NCI-H460 (cell line): Measurements from ENCODE around the gene ZNF774. TPM values are rescaled to one million over a fixed set of nuclear protein-coding genes. Genes with fewer than 3 reads are reported as not detected.
"Not testable (repeated sequence)": the region's sequence is repeated elsewhere in the genome, so short reads cannot be mapped to it uniquely, and the experiment has no call there.

Experiments used
- DNase-seq: peaks from one replicate; pipeline ENCODE4 v3.0.0-alpha.2; 2016; ENCODE audit warnings: low read depth; ENCODE audit errors: extremely low read depth
- polyA plus RNA-seq: library from polyadenylated mRNA; depleted of rRNA; stranded (reverse); fragments of >200 nt; gene quantifications from 2 replicates; pipeline ENCODE4 v1.2.3, GENCODE V29; 2014; cell fraction: nucleus; rRNA removed
- total RNA-seq: library from RNA; depleted of rRNA; stranded (reverse); fragments of >200 nt; shearing (Covaris generic); gene quantifications from 2 replicates; pipeline ENCODE4 v1.2.3, GENCODE V29; 2014; rRNA removed

The ZNF774 gene
- total RNA-seq = 0.69 and 1.5 TPM in 2 replicates
- polyA plus RNA-seq = 0.47 and 1.0 TPM in 2 replicates

DNA sequence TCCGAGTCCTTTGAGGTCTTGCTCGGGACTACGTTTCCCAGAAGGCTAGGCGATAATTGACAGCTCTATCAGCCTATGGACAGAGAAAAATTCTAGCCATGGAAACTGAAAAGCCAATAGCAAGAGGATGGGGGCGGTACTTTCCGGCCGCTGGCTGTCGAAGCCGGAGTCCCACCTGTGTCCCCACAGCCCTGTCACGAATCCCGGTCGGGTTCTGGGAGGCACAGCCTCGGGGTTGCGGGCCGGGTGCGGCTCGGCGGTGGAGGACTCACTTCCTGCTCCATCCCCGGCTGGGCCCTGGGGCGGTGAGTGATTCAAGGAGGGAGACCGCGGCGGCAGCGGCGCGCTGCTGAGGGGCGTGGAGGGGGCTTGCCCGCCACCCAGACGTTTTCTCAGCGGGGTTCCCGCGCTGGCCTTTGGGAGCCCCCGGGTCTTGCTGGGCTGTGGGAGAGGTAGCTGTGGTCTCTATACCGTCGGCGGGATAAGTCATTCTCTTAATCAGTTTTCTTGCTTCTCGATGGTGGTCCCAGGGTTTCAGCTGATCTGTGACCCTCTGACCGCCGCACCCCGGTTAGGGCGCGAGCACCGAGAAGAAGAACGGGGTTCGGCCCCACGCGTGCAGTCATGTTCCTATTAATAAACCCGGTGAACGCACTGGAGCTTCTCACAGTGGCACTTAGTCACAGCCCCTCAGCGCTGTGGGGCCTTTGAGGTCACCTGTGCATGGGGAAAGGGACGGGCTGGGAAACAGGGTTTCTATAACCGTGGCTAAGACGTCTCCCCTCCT is at the start of gene ZNF774:
Gene ZNF774 (plus strand): TSS at position 178 of the 787 bp plus-strand sequence. CDS start 2,377 bp downstream, outside the sequence.
- peak; percentile 96 for DNase-seq

DNA sequence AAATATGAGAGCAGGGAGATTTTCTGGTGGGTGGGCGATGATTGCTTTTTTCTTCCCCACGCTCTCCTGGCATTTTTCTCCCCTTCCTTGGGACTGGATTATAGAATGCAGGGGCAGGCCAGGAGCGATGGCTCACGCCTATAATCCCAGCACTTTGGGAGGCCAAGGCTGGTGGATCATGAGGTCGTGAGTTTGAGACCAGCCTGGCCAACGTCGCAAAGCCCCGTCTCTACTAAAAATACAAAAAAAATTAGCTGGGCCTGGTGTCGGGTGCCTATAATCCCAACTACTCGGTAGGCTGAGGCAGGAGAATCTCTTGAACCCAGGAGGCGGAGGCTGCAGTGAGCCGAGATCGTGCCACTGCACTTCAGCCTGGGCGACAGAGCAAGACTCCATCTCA is 46.7 kb upstream of the ZNF774 start:
- not testable (repeated sequence) for DNase-seq

DNA sequence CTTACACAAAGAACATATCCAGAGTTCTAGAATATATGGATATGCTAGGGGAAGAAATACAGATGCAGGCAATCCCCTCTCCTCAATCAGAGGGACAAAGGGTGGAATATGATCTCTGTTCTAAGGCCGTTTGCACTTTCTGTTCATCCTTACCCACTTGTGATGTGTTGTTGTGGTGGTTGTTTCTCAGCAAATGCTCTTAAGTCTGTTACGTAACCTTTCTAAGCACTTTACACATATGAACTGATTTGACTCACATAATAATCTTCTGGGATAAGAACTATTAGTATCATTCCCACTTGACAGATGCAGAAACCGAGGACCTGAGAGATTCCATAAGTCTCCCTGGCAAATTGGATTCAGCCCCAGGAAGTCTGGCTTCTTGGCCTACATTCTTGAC is 46.2 kb upstream of the ZNF774 start:
- DNase-seq = no peak

DNA sequence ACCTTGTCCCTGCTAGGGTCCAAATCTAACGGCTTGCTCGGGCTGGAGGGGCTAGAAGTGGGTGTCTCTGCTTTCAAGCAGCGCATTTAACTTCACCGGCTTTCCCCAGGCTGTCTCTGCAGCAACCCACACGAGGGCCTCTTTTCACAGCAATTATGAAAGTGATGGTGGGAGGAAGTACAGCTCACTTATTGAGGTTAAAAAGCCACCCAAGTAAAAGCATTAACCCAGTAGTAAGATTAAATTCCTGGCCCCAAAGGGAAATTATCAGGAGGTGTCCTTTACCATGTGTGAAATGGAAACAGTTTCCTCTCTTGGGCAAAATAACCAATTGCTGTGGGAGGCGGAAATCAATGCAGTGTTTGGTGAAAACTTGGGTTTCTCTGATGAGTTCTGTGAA is 45.5 kb upstream of the ZNF774 start:
- DNase-seq = no peak

DNA sequence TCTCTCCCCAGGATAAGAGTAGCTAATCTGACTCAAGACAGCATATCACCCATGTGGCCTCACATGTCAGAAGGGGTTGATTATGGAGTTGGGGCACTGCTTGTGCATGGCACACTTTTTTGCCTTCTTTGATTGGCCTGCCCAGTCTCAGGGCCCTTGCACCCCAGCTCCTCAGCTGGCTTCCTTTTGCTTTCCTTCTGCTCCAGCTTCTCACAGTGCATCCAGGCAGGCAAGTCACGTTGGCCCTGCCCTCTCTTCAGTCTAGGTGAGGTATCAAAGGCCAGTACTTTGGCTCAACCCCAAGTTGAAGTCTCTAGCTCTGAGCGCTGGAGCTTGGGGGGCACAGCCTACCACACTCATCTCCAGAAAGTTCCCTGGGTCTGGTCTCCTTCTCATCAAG is 44.4 kb upstream of the ZNF774 start:
- no peak for DNase-seq

DNA sequence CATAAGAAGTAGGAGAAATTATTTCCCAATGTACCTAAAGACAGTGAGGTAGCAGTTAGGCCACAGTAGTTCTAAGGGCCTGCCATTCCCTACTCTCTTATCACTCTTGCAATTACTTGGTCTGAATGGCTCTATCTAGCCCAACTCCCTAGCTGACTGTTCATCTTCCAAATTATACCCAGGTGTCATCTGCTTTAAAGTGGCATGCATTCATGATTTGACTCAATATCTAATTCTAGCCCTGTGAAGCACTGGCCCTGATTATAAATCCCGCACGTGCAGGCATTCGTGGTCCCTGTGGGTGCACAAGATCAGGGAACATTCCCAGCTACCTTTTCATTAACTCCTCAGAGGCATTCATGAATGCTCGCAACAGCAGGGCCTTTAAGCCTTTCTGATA is 43.1 kb upstream of the ZNF774 start:
- DNase-seq = no peak

DNA sequence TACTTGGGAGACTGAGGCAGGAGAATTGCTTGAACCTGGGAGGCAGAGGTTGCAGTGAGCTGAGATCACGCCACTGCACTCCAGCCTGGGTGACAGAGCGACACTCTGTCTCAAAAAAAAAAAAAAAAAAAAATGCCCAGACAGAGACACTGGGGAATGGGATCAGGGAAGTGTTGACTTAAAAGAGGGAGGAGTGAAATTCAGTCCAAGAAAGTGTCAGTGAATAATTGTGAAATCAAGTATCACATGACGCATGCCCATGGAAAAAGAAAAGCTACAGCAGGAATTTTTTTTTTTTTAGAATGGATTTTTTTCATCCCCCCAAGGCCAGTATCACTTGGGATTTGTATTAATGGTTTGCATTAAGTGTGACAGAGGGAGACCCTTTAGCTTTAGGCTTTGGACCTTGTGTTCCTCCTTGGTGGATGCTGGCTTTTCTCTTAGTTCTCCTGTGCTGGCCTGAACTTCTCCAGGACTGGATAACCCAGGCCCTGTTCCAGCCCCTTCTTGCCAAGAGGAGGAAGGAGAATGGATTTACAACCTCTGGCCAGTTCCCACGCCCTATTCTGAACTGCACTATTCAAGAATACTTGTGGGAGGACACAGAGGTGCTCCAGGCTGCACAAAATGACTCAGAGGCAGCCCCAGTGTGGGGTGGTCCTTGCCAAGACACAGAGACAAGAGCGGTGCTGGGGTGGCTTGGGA is 36.7 kb upstream of the ZNF774 start:
- peak; percentile 9 for DNase-seq

DNA sequence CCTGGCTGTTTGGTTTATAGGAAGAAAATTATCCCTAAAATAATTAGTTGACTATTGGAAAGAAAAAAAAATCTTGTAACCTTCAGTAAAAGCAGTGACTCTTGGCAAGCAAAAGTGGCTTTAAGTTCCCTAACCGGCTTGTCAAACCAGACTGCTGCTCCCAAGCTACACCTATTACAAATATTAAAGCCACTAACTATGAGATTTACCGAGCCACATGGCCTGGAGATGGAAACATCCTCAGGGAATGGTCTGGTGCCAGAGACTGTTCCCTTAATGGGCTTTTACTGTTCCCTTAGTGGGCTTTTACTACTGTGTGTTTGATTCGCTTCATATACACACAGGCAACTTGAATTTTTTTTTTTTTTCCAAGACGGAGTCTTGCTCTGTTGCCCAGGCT is 35.9 kb upstream of the ZNF774 start:
- DNase-seq = no peak

DNA sequence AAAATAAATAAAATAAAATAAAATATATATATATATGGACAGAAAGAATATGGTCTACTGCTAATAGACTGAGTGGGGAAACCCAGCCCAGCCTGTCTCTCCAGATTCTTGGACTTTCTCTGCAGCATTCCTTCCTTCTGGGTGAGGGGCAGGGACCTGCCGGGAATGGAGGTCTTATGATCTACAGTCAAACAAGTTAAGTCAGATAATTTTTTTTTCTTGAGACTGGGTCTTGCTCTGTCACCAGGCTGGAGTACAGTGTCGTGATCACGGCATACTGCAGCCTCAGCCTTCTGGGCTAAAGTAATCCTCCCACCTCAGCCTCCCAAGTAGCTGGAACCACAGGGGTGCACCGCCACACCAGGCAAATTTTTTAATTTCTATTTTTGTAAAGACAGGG is 33.5 kb upstream of the ZNF774 start:
- DNase-seq = no peak

DNA sequence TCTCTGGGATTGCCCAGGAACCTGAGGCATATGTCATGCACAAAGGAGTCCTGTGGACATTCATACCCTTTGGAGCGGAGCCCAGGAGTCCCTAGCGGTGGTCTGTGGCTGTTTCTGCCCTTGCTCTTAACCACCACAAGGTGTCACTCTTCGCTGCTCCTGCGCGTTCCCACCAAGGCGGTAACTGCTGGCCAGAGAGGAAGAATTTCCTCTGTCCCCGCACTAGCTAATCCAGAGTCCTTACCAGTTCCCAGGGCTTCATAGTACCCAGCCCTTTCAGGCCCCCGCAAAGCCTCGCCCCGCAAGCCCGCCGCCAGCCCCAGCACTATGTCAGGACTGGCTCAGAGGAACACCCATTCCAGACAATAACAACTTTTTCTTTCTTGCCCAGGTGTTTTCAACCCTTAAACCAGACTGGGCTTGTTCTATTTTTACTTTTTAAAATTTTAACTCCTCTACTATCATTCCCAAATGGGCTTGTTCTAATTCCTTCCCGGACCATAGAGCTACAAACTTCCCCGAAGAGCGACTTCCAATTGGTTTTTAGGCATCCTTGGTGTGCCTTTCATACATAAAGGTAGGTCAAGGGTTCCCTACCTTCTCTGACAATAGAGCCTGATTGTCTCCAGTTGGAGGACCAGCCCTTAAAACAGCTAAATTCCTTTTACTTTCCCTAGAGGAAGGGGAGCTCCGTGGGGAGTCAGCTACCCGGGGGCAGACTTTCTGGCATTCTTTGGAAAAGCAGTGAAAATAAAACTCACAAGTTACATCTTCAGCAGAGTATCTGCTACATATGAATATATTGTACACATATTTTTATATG is 31.8 kb upstream of the ZNF774 start:
- DNase-seq = peak; percentile 84

DNA sequence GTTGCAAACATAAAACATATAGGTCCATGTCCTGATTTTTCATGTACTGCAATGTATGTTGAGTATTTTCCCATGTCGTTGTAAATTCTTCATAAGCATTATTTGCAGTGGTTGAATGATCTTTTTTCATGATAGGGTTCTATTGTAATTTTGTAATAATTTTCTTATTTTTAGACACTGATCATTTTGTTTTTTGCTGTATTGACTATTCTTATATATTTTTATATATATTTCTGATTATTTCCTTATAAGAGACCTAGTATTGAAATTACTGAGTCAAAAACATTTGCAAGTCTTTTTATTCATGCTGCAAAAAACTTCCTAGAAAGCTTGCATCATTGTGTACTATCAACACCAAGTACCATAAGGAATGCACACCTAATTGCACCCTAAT is 31.2 kb upstream of the ZNF774 start:
- DNase-seq = no peak

DNA sequence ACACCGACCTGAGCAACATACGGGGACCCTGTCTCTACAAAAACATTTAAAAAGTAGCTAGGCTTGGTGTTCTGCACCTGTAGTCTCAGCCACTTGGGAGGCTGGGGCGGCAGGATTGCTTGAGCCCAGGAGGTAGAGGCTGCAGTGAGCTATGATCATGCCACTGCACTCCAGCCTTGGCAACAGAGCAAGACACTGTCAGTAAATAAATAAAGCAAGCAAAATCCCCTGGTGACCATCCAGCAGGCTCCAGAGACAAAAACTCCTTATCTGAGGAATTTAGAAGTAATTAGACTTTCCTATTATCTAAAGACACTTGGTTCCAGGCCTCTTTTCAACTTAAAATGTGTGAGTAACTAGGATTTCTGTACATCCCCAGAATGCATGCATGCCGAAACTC is 29.5 kb upstream of the ZNF774 start:
- DNase-seq = no peak

DNA sequence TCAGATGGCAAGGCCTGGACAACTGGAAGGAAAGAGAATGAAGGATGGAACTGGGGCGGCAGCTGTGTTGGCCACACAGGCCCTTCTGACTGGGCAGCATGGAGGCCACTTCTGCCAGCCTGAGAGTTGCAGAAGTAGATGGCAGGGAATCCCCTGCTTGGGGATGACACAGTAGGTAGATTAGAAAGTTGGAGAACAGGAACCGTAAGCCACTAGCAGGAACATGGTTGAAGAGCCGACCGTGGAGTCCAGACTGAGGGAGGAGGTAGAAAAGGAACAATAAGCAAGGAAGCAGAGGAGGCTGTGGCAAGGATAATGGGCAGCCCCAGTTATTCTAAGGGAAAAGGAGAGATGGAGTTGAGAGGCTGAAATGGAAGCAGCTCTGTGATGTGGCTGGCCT is 26.4 kb upstream of the ZNF774 start:
- DNase-seq = no peak

DNA sequence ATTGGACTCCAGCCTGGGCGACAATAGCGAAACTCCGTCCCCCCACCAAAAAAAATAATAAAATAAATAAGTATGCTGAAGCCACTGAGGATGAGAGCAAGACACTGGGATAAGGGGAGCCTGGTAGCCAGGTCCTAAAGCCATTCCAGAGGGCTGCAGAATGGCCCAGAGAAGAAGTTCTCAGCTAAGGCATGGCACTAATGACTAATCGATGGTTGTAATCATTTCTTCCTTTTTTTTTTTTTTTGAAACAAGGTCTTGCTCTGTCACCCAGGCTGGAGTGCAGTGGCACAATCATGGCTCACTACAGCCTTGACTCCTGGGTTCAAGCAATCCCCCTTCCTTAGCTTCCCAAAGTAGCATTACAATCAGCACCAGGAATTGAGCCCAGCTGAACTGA is 25.6 kb upstream of the ZNF774 start:
- no peak for DNase-seq

DNA sequence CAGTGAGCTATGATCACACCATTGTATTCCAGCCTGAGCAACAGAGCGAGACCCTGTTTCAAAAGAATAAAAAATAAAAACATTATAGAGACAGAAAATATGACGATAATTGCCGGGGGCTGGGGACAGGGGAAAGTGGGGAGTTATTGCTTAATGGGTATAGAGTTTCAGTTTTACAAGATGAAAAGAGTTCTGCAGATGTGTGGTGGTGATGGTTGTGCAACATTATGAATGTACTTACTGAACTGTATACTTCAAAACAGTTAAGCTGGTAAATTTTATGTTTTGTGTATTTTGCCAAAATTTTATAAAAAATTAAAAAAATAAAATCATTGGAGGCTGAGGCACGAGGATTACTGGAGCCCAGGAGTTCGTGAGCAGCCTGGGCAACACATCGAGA is 24.8 kb upstream of the ZNF774 start:
- DNase-seq = no peak

DNA sequence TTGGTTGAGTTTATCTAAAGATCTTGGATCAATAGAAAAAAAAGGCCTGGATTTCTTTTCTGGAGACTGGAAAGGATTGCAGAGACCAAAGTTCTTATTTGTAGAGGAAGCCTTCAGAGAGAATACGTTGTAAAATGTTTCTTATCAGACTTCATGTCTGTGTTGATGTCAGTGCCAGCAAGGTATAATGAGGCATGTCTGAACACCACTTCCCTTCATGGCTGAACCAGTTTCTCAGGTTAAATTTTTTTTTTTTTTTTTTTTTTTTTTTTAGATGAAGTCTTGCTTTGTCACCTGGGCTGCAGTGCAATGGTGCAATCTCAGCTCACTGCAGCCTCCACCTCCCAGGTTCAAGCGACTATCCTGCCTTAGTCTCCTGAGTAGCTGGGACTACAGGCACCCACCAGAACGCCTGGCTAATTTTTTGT is 17.8 kb upstream of the ZNF774 start:
- DNase-seq = no peak

DNA sequence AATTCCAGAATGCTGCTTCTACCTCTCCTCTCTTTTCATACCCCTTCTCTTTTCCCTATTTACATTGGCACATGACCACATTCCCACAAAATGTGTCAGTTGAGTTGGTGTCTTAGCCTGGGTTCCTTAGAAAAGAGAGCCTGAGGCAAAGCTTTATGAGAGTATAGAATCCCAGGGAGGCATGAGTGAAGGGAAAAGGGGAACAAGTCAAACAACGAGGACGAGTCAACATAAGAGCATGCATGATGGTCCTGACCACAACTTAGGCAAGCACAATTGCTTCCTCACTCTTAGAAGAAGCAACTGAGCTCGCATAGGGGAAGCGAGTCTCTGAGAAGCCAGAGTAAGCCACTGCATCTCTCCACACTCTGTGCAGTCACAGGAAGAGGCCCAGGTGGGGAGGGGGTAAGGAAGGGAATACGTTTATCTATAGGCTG is 15.4 kb upstream of the ZNF774 start:
- no peak for DNase-seq

DNA sequence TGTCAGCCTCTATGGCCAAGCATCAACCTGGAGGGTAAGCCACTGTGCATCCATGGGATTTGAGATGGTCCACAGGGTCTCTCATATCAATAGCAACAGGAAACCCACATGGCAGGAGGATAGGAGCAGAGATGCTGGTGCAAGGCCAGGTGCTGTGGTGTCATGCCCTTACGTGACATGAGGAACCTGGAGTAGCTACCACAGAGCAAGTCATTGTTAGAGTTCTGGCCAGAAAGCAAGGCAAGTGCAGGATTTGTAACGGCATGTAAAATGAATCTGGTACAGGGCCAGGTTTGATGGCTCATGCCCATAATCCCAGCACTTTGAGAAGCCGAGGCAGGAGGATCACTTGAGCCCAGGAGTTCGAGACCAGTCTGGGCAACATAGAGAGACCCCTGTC is 14.8 kb upstream of the ZNF774 start:
- DNase-seq = no peak

DNA sequence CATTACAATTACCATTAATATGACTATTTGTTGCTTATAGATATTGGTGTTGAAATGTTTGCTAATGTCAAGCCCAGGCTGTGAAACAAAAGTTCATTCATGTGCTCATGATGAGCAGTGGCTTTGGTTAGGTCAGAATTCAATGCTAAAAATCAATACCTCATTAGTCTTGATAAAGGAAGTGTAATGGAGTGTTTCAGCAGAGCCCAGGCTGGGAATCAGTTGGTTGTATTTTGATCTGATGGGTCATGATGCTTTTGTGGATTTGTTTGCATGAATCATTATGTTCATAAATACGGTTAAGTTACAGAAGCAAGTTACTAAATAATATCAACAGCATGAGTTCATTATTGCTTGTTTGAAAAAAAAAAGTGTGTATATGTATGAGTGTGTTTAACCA is 13.6 kb upstream of the ZNF774 start:
- DNase-seq = no peak

DNA sequence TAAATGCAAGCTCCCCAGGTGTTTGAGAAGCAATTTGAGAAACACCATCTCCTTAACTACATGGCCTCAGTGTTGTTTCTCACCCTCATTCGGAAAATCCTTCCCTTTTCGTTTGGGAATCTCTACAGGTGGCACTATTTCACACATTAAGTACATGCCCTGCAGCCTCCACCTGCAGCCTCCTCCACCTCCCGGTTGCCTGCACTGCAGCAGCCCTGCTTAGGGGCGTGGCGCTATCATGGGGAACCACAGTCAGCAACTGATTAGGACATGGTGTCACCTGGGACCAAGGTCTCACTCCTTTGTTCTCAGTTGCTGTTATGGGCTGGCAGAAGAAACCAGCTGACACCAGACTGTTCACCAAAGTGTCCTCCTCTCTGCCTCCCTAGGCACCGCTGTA is 11.7 kb upstream of the ZNF774 start:
- DNase-seq = no peak

DNA sequence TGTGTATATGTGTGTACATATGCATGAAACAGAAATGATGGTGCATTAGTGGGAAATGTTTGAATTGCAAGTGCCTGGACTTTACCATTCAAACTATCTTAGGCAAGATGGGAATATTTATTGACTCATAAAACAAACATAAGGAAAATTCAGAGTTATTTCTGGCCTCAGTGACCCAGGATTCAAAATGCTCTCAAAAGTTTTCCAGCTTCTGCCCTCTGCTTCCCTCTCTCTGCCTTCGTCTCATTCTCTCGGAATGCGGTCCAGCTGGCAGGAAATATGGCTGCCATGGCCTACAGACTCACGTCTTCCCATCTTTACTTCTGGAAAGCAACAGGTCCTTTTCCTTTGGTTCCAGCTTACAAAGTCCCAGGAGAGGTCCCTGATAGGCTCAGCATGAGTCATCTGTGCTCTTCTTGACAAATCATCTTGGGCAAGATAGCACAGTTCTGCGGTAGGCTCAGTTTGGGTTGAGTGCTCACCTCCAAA is 8.7 kb upstream of the ZNF774 start:
- no peak for DNase-seq
